AG04450 (cell line): ENCODE data around the gene TMC7. TPM values are rescaled to one million over a fixed set of nuclear protein-coding genes. Genes with fewer than 3 reads are reported as not detected.
"Not testable (repeated sequence)": the region's sequence is repeated elsewhere in the genome, so short reads cannot be mapped to it uniquely, and the experiment has no call there.

Source experiments
- CTCF ChIA-PET: fragments of 300-600, 350-600 bp; formaldehyde crosslinking; extraction: SDS; loops from one replicate; lab custom pipeline; 2022; ENCODE audit warnings: antibody characterized with exemption, inconsistent platforms; lab: Charles Lee
- POLR2A ChIA-PET: fragments of 350-600 bp; formaldehyde crosslinking; extraction: SDS; loops from one replicate; lab custom pipeline; 2021; ENCODE audit warnings: antibody characterized with exemption, inconsistent platforms; lab: Yijun Ruan, JAX
- DNase-seq: peaks from one replicate; pipeline ENCODE4 v3.0.0-alpha.2; 2011; ENCODE audit warnings: low read depth, low spot score
- H3K27ac ChIP-seq: one replicate; pipeline ENCODE4 v1.5.1; 2012; ENCODE audit warnings: low read depth, low read length, control low read depth
- H3K27me3 ChIP-seq: one replicate; pipeline ENCODE4 v1.6.0; 2012; ENCODE audit warnings: low read length; ENCODE audit not compliant: control insufficient read depth, insufficient read depth
- H3K4me3 ChIP-seq: 2 replicates; pipeline ENCODE4 v1.5.1; 2011; ENCODE audit warnings: mild to moderate bottlenecking, low read depth, low read length, control low read depth
- H3K9me3 ChIP-seq: 2 replicates; pipeline ENCODE4 v1.5.1; 2012; ENCODE audit warnings: low read length; ENCODE audit not compliant: control insufficient read depth, insufficient read depth
- CTCF ChIP-seq: IDR thresholded peaks from 2 replicates; pipeline ENCODE4 v1.5.1; 2011; ENCODE audit warnings: low read depth, low read length, control low read depth, inconsistent platforms
- polyA plus RNA-seq: library from polyadenylated mRNA; depleted of rRNA; stranded (reverse); fragments of >200 nt; gene quantifications from 2 replicates; pipeline ENCODE4 v1.2.3, GENCODE V29; 2011

Gene TMC7
- polyA plus RNA-seq, 1 experiment: 0.37 TPM

GRCh38 chr16:18997001-18997400, 13.3 kb downstream of the TMC7 start:
- H3K27me3 ChIP-seq, CTCF ChIA-PET, H3K9me3 ChIP-seq, H3K4me3 ChIP-seq, H3K27ac ChIP-seq, DNase-seq, POLR2A ChIA-PET: not testable (repeated sequence)

- Histone ChIP-seq H3K4me3 (no peak overlapping the region), H3K27ac (no peak overlapping the region), H3K27me3 (no peaks in the 10 kb centered on the region), H3K9me3 (no peaks in the 10 kb centered on the region; the same call in 1 of the 2 replicates)
- POLR2A ChIA-PET: interaction anchor here (1.1 kb wide), 1 partner anchor 9 kb away, joined by 5 read pairs; no protein-coding TSS in a partner anchor
- no peak for DNase-seq
- CTCF ChIA-PET: interaction anchor here (0.6 to 1.8 kb wide), 2 partner anchors 16 to 30 kb away, joined by 3 to 7 read pairs; no protein-coding TSS in a partner anchor
- TF ChIP-seq CTCF: no peak
Measured at GRCh38 chr16:18999045-18999393, 15.3 kb downstream of the TMC7 start.

GRCh38 chr16:19001788-19002187, 18.1 kb downstream of the TMC7 start:
- no peak overlapping the region for H3K4me3 ChIP-seq
- no peak overlapping the region for H3K27ac ChIP-seq
- TF ChIP-seq CTCF: no peak
- no peaks in the 10 kb centered on the region for H3K27me3 ChIP-seq
- POLR2A ChIA-PET: interaction anchor here (0.6 kb wide), 1 partner anchor 198 kb away, joined by 14 read pairs; no protein-coding TSS in a partner anchor
- no peaks in the 10 kb centered on the region; the same call in 1 of the 2 replicates for H3K9me3 ChIP-seq
- CTCF ChIA-PET: no interaction called here
- DNase-seq: no peak

GRCh38 chr16:19003935-19004334, 20.2 kb downstream of the TMC7 start:
- H3K27ac ChIP-seq: no peak overlapping the region
- DNase-seq: no peak
- H3K4me3 ChIP-seq: no peak overlapping the region
- ChIA-PET POLR2A (no interaction called here), CTCF (interaction anchor here (0.6 kb wide), 1 partner anchor 57 kb away, joined by 4 read pairs; no protein-coding TSS in a partner anchor)
- H3K9me3 ChIP-seq: no peaks in the 10 kb centered on the region; the same call in 1 of the 2 replicates
- no peak for TF ChIP-seq CTCF
- H3K27me3 ChIP-seq: no peaks in the 10 kb centered on the region

- TF ChIP-seq CTCF: no peak
- peaks cover 5% of the 10 kb centered on the region for H3K9me3 ChIP-seq
- H3K27me3 ChIP-seq: no peaks in the 10 kb centered on the region
- H3K4me3 ChIP-seq: no peak overlapping the region
- CTCF ChIA-PET: no interaction called here
- no peak for DNase-seq
- POLR2A ChIA-PET: no interaction called here
- no peak overlapping the region for H3K27ac ChIP-seq
Measured at GRCh38 chr16:19005561-19006445, 22.1 kb downstream of the TMC7 start.
